ENCODE measurements around the gene FOXO3.

FOXO3 gene

GRCh38 chr6:108684771-108685329 is 124.1 kb downstream of the FOXO3 start:
- DNase-seq (ENCODE audit: low read depth): no peak

DNA sequence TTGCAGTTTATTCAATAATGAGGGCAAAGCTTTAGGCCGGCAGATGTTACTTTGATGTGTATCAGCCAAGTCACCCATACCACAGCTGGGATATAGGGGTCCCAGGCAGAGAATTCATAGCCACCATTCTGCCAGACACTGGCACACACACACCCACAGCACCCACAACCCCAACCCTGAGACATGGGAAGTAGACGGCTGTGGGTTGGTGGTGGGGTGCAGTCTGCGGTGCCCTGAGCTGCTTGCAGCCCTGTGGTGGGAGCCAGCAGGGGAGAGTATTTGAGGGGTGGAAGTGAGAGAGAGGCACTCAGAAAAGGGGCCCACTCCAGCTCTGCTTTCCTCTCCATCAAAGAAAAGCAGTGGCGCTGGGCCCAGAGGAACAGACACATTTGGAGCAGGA is 125.3 kb downstream of the FOXO3 start:
- no peak for DNase-seq (ENCODE audit: low read depth)

- DNase-seq (ENCODE audit: low read depth): no peak
These were observed 126.2 kb downstream of the FOXO3 start for GRCh38 chr6:108686896-108687295.

DNA sequence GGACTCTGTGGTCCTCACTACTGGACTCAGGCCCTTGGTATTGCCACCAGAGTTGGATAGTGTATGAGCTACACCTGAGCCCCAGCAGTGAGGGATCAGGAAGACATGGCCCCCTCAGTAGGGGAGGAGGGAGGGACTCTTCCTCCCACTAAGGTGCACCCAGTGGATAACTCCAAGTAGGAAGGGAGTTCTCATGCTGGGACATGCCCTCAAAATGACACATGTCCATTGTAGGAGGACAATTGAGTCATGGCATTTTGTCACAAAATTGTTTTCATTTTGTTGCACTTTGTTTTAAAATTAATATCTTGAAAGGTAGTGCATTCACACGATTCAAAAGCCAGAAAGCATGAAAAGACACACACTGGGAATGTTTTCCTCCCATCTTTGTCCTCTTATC is 127.2 kb downstream of the FOXO3 start:
- DNase-seq (ENCODE audit: low read depth): no peak

GRCh38 chr6:108689272-108690161 is 128.8 kb downstream of the FOXO3 start:
- peak; percentile 99 for DNase-seq (ENCODE audit: low read depth)

DNA sequence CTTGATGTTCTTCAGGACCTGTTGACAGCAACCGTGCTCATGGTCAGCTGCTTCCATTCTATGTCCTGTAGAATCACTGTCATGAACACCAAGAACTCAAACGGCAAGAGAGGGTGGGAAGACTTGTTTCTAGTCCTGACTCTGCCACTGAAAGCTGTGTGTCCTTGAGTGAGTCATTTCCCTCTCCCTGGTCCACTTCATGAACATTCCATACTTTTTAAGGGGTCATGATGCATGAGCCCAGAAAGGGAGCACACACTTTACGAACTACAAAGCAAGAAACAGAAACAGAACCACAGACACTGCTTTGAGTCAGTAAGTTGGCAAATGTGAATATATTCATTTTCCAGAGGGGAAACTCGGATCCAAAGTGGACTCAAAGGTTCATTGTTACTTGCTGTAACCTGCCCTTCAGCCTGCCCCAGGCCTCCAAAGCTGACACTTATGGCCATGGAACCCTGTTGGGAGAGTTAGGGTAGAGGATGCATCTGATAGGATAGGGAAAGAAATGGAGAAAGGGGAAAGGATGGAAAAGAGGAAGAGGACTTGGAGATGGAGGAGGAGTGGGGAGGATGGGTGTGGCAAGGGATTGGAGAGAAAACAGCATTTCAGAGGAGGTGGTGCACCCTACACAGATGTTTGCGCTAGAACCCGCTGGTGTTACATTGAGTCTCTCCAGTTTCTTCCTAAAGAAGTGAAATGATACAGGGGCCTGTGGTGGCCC is 129.8 kb downstream of the FOXO3 start:
- no peak for DNase-seq (ENCODE audit: low read depth)

- DNase-seq (ENCODE audit: low read depth): no peak
These were observed 132.9 kb downstream of the FOXO3 start for GRCh38 chr6:108693430-108694154.

GRCh38 chr6:108694816-108695215 is 134.1 kb downstream of the FOXO3 start:
- DNase-seq (ENCODE audit: low read depth): no peak

DNA sequence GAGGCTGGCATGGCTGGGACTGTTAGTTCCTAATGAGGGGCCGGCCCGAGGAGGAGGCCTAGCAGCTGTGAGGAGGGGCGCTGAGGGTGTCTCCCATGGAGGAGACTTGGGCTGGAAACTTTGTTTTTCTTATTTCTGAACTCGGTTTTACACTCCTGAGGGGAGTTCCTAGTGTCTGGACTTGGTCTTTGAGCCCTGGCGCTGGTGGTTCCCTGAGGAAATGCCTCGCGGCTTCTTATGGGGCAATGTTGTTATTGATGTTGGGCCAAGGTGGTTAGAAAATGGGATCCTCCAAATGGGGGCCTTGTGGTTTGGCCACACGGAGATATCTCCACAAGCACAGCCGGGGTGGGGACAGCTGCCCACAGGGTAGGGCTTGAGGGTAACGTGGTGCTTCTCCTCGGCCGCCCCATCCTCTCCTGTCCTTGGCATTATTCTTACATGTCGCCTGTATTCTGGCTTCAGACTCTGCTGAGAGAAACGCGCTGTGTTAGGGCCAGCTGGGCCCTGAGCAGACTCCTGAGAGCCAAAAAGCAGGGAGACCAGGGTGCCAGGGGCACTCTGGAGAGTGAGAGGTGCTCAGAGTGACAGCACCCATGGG is 136.9 kb downstream of the FOXO3 start:
- DNase-seq (ENCODE audit: low read depth): peak; percentile 77

- no peak for DNase-seq (ENCODE audit: low read depth)
These were observed 138.0 kb downstream of the FOXO3 start for GRCh38 chr6:108698593-108699289.

GRCh38 chr6:108699290-108700041 is 138.7 kb downstream of the FOXO3 start:
- no peak for DNase-seq (ENCODE audit: low read depth)

GRCh38 chr6:108702106-108702851 is 141.6 kb downstream of the FOXO3 start:
- DNase-seq (ENCODE audit: low read depth): no peak

- DNase-seq (ENCODE audit: low read depth): no peak
These were observed 145.9 kb downstream of the FOXO3 start for GRCh38 chr6:108706649-108707048.

GRCh38 chr6:108707328-108707976 is 146.7 kb downstream of the FOXO3 start:
- peak; percentile 72 for DNase-seq (ENCODE audit: low read depth)

GRCh38 chr6:108710030-108710429 is 149.3 kb downstream of the FOXO3 start:
- DNase-seq (ENCODE audit: low read depth): no peak

- DNase-seq (ENCODE audit: low read depth): no peak
These were observed 149.8 kb downstream of the FOXO3 start for GRCh38 chr6:108710551-108710950.

- no peak for DNase-seq (ENCODE audit: low read depth)
These were observed 150.4 kb downstream of the FOXO3 start for GRCh38 chr6:108711071-108711470.

DNA sequence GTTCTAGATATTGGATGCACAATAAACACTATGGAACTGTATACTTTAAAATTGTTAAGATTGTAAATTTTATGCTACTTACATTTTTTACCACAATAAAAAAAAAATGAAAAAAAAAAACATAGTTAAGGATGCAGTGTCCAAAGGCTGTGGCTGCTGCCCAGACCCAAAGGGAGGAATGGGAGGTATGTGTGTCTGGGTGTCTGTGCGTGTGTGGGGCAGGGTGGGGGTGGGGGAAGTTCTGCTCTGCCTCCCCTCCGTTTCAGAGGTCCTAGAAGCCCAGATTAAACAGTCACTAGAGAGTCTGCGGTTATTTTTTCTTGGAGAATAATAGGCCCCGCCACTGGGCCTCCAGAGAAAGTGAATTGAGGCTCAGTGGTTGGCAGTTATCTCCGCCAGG is 151.1 kb downstream of the FOXO3 start:
- no peak for DNase-seq (ENCODE audit: low read depth)

GRCh38 chr6:108712946-108713345 is 152.2 kb downstream of the FOXO3 start:
- DNase-seq (ENCODE audit: low read depth): no peak
